SKM-1 treated with dmso at 0.1 percent for 144 hours (cell line): ENCODE results near the gene HSP90AB1.

Experiments used
- DNase-seq: peaks from one replicate; lab custom pipeline; 2025; ENCODE audit not compliant: unreplicated experiment; lab: John Stamatoyannopoulos, UW

Gene HSP90AB1

GRCh38 chr6:44278774-44279697 is 32.1 kb downstream of the HSP90AB1 start:
- DNase-seq = no peak

GRCh38 chr6:44284121-44284520 is 37.2 kb downstream of the HSP90AB1 start:
- DNase-seq = peak; percentile 33

- DNase-seq = no peak
Measured at GRCh38 chr6:44284867-44285266, 38.0 kb downstream of the HSP90AB1 start.

- DNase-seq = no peak
Measured at GRCh38 chr6:44285552-44286284, 38.8 kb downstream of the HSP90AB1 start.

- DNase-seq = no peak
Measured at GRCh38 chr6:44286285-44286565, 39.3 kb downstream of the HSP90AB1 start.

GRCh38 chr6:44286747-44287146 is 39.8 kb downstream of the HSP90AB1 start:
- no peak for DNase-seq

GRCh38 chr6:44289726-44290260 is 42.9 kb downstream of the HSP90AB1 start:
- DNase-seq = no peak

GRCh38 chr6:44291841-44292240 is 44.9 kb downstream of the HSP90AB1 start:
- no peak for DNase-seq

- DNase-seq = no peak
Measured at GRCh38 chr6:44292661-44293365, 45.9 kb downstream of the HSP90AB1 start.

GRCh38 chr6:44294832-44295791 is 48.2 kb downstream of the HSP90AB1 start:
- DNase-seq = no peak

- no peak for DNase-seq
Measured at GRCh38 chr6:44297063-44298038, 50.5 kb downstream of the HSP90AB1 start.

GRCh38 chr6:44298055-44298803 is 51.3 kb downstream of the HSP90AB1 start:
- DNase-seq = no peak

GRCh38 chr6:44298864-44299263 is 52.0 kb downstream of the HSP90AB1 start:
- DNase-seq = no peak

- DNase-seq = no peak
Measured at GRCh38 chr6:44300292-44300823, 53.5 kb downstream of the HSP90AB1 start.

- DNase-seq = no peak
Measured at GRCh38 chr6:44301106-44301505, 54.2 kb downstream of the HSP90AB1 start.

- no peak for DNase-seq
Measured at GRCh38 chr6:44301782-44302564, 55.1 kb downstream of the HSP90AB1 start.

GRCh38 chr6:44302856-44303255 is 56.0 kb downstream of the HSP90AB1 start:
- DNase-seq = no peak
